Measurements from ENCODE around the gene DLGAP4. TPM values are rescaled to one million over a fixed set of nuclear protein-coding genes. Genes with fewer than 3 reads are reported as not detected.

DLGAP4 gene
- total and polyA plus RNA-seq, 7 donors, result 53.5 to 151 (median 90.4) TPM

- ATAC-seq (no peak), DNase-seq (no peak)
- Histone ChIP-seq H3K27me3 (ENCODE audit: insufficient read depth in 3 of 3, low read length in 2 of 3) (peaks cover 0 to 52% (median 1%) of the 10 kb centered on the region in 3 donors), H3K36me3 (ENCODE audit: insufficient read depth in 1 of 2, low read depth in 1 of 2) (no peaks in the 10 kb centered on the region), H3K4me1 (no peaks in the 10 kb centered on the region), H3K27ac (no peak overlapping the region), H3K9me3 (no peaks in the 10 kb centered on the region), H3K4me3 (no peak overlapping the region)
- WGBS, 3 donors, result 33 to 42% (median 41%) methylated on average over 6 of the region's 6 CpGs
- intact Hi-C loops (cut with DNase I), result no loop called here
- TF ChIP-seq, protein P1, sequence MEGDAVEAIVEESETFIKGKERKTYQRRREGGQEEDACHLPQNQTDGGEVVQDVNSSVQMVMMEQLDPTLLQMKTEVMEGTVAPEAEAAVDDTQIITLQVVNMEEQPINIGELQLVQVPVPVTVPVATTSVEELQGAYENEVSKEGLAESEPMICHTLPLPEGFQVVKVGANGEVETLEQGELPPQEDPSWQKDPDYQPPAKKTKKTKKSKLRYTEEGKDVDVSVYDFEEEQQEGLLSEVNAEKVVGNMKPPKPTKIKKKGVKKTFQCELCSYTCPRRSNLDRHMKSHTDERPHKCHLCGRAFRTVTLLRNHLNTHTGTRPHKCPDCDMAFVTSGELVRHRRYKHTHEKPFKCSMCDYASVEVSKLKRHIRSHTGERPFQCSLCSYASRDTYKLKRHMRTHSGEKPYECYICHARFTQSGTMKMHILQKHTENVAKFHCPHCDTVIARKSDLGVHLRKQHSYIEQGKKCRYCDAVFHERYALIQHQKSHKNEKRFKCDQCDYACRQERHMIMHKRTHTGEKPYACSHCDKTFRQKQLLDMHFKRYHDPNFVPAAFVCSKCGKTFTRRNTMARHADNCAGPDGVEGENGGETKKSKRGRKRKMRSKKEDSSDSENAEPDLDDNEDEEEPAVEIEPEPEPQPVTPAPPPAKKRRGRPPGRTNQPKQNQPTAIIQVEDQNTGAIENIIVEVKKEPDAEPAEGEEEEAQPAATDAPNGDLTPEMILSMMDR (IDR thresholded peaks at IDR 0.05), result peak; percentile 18
Observed at GRCh38 chr20:36399147-36399968, 93.2 kb downstream of the DLGAP4 start.

- 53 to 58% (median 55%) methylated on average over 7 of the region's 7 CpGs for WGBS, 3 donors
- intact Hi-C loops (cut with DNase I), result no loop called here
- H3K27me3 ChIP-seq (ENCODE audit: insufficient read depth in 3 of 3, low read length in 2 of 3), result peaks cover 0 to 52% (median 1%) of the 10 kb centered on the region in 3 donors
Observed at GRCh38 chr20:36399969-36400545, 93.9 kb downstream of the DLGAP4 start.

DNA sequence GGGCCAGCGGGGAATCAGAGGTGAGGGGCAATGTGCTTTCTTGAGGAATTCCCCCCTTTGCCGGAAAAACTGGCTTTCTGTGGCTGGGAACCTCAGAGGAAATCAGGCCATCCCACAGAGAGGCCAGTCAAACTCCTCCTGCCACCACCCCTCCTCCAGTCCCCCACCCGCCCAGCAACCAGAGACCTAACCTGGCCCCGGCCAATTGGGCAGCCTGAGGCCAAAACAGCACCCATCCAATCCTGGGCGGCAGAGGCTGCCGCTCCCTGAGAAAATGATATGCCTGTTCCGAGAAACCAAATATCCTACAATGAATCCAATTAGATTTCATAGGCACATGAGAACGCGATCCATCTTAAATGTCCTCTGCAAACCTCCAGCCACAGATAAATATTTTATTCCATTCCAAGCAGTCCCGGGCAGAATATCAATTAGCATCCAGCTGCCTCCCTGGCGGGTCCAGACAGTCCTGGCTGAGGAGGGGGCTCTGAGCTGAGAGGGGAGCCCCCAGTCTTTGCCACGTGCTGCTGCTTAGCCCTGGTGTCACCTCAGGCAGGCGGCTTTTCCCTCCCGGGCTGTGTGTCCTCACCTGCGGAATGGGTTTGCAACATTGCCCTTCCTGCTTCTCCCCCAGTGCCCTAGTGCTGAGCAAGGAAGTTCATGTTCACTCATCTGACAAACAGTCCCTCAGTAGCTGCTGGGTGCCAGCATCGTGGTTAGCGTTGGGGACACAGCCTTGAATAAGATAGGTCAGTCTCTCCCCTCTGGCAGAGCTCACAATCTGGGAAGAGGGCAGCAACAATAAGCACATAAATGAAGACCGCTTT lies 95.0 kb downstream of the DLGAP4 start:
- Histone ChIP-seq H3K36me3 (ENCODE audit: insufficient read depth in 1 of 2, low read depth in 1 of 2) (no peaks in the 10 kb centered on the region), H3K9me3 (no peaks in the 10 kb centered on the region), H3K27me3 (ENCODE audit: insufficient read depth in 3 of 3, low read length in 2 of 3) (peaks cover 0 to 52% (median 1%) of the 10 kb centered on the region in 3 donors), H3K4me1 (no peaks in the 10 kb centered on the region), H3K4me3 (no peak overlapping the region), H3K27ac (no peak overlapping the region)
- TF ChIP-seq, protein P1 (IDR thresholded peaks at IDR 0.05), result no peak
- intact Hi-C loops (cut with DNase I), result no loop called here
- DNase-seq, result no peak
- ATAC-seq, result no peak
- 20 to 25% (median 24%) methylated on average over 18 of the region's 18 CpGs for WGBS, 3 donors

More at GRCh38 chr20:36399969-36400545, 93.9 kb downstream of the DLGAP4 start:
- ATAC-seq (no peak), DNase-seq (no peak)
- H3K4me1 ChIP-seq, result no peaks in the 10 kb centered on the region
- H3K4me3 ChIP-seq, result no peak overlapping the region
- H3K9me3 ChIP-seq, result no peaks in the 10 kb centered on the region
- H3K27ac ChIP-seq, result no peak overlapping the region
- no peaks in the 10 kb centered on the region for H3K36me3 ChIP-seq (ENCODE audit: insufficient read depth in 1 of 2, low read depth in 1 of 2)
- TF ChIP-seq, protein P1 (IDR thresholded peaks at IDR 0.05), result no peak

GRCh38 chr20:36402708-36403107 lies 96.6 kb downstream of the DLGAP4 start:
- TF ChIP-seq, protein P1 (IDR thresholded peaks at IDR 0.05), result no peak
- H3K9me3 ChIP-seq, result no peaks in the 10 kb centered on the region
- intact Hi-C loops (cut with DNase I), result no loop called here
- H3K4me3 ChIP-seq, result no peak overlapping the region
- H3K27ac ChIP-seq, result no peak overlapping the region
- H3K36me3 ChIP-seq (ENCODE audit: insufficient read depth in 1 of 2, low read depth in 1 of 2), result no peaks in the 10 kb centered on the region
- ATAC-seq (no peak), DNase-seq (no peak)
- peaks cover 0 to 52% (median 1%) of the 10 kb centered on the region in 3 donors for H3K27me3 ChIP-seq (ENCODE audit: insufficient read depth in 3 of 3, low read length in 2 of 3)
- WGBS, 3 donors, result 84 to 86% (median 85%) methylated on average over 1 of the region's 1 CpG
- H3K4me1 ChIP-seq, result no peaks in the 10 kb centered on the region

Measured in psoas muscle (tissue), 8 donors.